Nephron (organoid): Measurements from ENCODE around the gene PSMB5.
A peak's percentile ranks its signal among the peaks of the same experiment; 100 is the strongest.

Experiments
- H3K27ac Mint-ChIP-seq, 3 experiments: 2 replicates each; pipeline ENCODE4 v1.8.0; 2020; ENCODE audit warnings: mixed read lengths in 3 of 3, mild to moderate bottlenecking in 2 of 3, moderate library complexity in 1 of 3
- H3K27me3 Mint-ChIP-seq: 2 replicates; pipeline ENCODE4 v1.8.0; 2021; ENCODE audit warnings: low read depth, mild to moderate bottlenecking, moderate library complexity, mixed read lengths
- H3K36me3 Mint-ChIP-seq: 2 replicates; pipeline ENCODE4 v1.8.0; 2020; ENCODE audit warnings: low read depth, mixed read lengths
- H3K4me1 Mint-ChIP-seq: 2 replicates; pipeline ENCODE4 v1.8.0; 2020; ENCODE audit warnings: mixed read lengths
- H3K4me3 Mint-ChIP-seq, 3 experiments: 2 replicates each; pipeline ENCODE4 v1.8.0; 2020; ENCODE audit warnings: mild to moderate bottlenecking in 3 of 3, mixed read lengths in 3 of 3, moderate library complexity in 2 of 3
- H3K9me3 Mint-ChIP-seq: 2 replicates; pipeline ENCODE4 v1.8.0; 2020; ENCODE audit warnings: mixed read lengths
- CTCF ChIP-seq, 3 experiments: fragments of 200-600 bp; sonication (generic); IDR thresholded peaks; one replicate each; pipeline ENCODE4 v1.5.0; 2021; ENCODE audit warnings: antibody characterized with exemption in 3 of 3; ENCODE audit not compliant: unreplicated experiment in 3 of 3

The PSMB5 gene

GRCh38 chr14:22987291-22987690 lies 47.4 kb downstream of the PSMB5 start:
- no peak overlapping the region for H3K4me3 Mint-ChIP-seq

GRCh38 chr14:22986508-22987054 lies 48.1 kb downstream of the PSMB5 start:
- Mint-ChIP-seq H3K4me3 (peak overlapping the region in 1 of 3 experiments; percentile 23), H3K4me1 (peaks cover 6% of the 10 kb centered on the region), H3K27ac (no peak overlapping the region), H3K27me3 (peaks cover 3% of the 10 kb centered on the region), H3K36me3 (peaks cover 11% of the 10 kb centered on the region), H3K9me3 (no peaks in the 10 kb centered on the region)
- TF ChIP-seq CTCF (IDR thresholded peaks at IDR 0.05; ENCODE audit: unreplicated experiment in 3 of 3) = peak; percentile 87 to 94 (median 90)

More at GRCh38 chr14:22987291-22987690, 47.4 kb downstream of the PSMB5 start:
- no peaks in the 10 kb centered on the region for H3K9me3 Mint-ChIP-seq
- TF ChIP-seq CTCF (IDR thresholded peaks at IDR 0.05; ENCODE audit: unreplicated experiment in 3 of 3) = no peak
- H3K27ac Mint-ChIP-seq = no peak overlapping the region
- H3K4me1 Mint-ChIP-seq = peaks cover 6% of the 10 kb centered on the region
- peaks cover 14% of the 10 kb centered on the region for H3K36me3 Mint-ChIP-seq
- peaks cover 3% of the 10 kb centered on the region for H3K27me3 Mint-ChIP-seq

GRCh38 chr14:22985894-22986507 lies 48.7 kb downstream of the PSMB5 start:
- H3K4me1 Mint-ChIP-seq = peaks cover 6% of the 10 kb centered on the region

GRCh38 chr14:22984959-22985658 lies 49.6 kb downstream of the PSMB5 start:
- Mint-ChIP-seq H3K27ac (no peak overlapping the region), H3K4me1 (peaks cover 7% of the 10 kb centered on the region), H3K36me3 (peaks cover 10% of the 10 kb centered on the region), H3K27me3 (peaks cover 3% of the 10 kb centered on the region), H3K4me3 (peak overlapping the region; percentile 24 to 39 (median 27)), H3K9me3 (no peaks in the 10 kb centered on the region)
- TF ChIP-seq CTCF (IDR thresholded peaks at IDR 0.05; ENCODE audit: unreplicated experiment in 3 of 3) = no peak

More at GRCh38 chr14:22985894-22986507, 48.7 kb downstream of the PSMB5 start:
- Mint-ChIP-seq H3K36me3 (peaks cover 11% of the 10 kb centered on the region), H3K9me3 (no peaks in the 10 kb centered on the region), H3K27ac (no peak overlapping the region), H3K4me3 (peak overlapping the region in 1 of 3 experiments; percentile 7), H3K27me3 (peaks cover 3% of the 10 kb centered on the region)
- no peak for TF ChIP-seq CTCF (IDR thresholded peaks at IDR 0.05; ENCODE audit: unreplicated experiment in 3 of 3)

GRCh38 chr14:22982477-22983245 lies 52.0 kb downstream of the PSMB5 start, which contains the start of gene AJUBA:
Gene AJUBA (minus strand): TSS chr14:22982551. CDS start chr14:22982266, 285 bp downstream.
- Mint-ChIP-seq H3K36me3 (peaks cover 11% of the 10 kb centered on the region), H3K27me3 (no peaks in the 10 kb centered on the region), H3K9me3 (no peaks in the 10 kb centered on the region), H3K4me1 (peaks cover 31% of the 10 kb centered on the region), H3K27ac (no peak within 1 kb of the TSS), H3K4me3 (peak within 1 kb of the TSS in 2 of 3 experiments; percentile 78 to 81)
- no peak for TF ChIP-seq CTCF (IDR thresholded peaks at IDR 0.05; ENCODE audit: unreplicated experiment in 3 of 3)
